ENCODE measurements around the gene GIMAP6. TPM values are rescaled to one million over a fixed set of nuclear protein-coding genes. Genes with fewer than 3 reads are reported as not detected.

Gene GIMAP6
- polyA plus RNA-seq, 2 of the 4 experiments (the other 2 are of a cell fraction), result not detected

DNA sequence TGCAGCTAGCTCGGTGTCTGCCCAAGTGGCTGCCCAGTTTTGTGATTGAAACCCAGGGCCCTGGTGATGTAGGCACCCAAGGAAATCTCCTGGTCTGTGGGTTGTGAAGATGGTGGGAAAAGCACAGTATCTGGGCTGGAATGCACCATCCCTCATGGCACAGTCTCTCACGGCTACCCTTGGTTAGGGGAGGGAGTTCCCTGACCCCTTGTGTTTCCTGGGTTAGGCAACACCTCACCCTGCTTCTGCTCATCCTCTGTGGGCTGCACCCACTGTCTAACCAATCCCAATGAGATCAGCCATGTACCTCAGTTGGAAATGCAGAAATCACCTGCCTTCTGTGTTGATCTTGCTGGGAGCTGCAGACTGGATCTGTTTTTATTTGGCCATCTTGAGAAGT, 37.4 kb downstream of the GIMAP6 start (continued):
- TF ChIP-seq RNF2 (IDR thresholded peaks at IDR 0.05; ENCODE audit: borderline replicate concordance, low read depth), result no peak
- TF ChIP-seq SREBF2 (IDR thresholded peaks at IDR 0.05), result no peak
- TF ChIP-seq HEYL (CRISPR knock-in tag; IDR thresholded peaks at IDR 0.05), result no peak
- no peak for TF ChIP-seq FOXS1 (CRISPR knock-in tag; IDR thresholded peaks at IDR 0.05)

DNA sequence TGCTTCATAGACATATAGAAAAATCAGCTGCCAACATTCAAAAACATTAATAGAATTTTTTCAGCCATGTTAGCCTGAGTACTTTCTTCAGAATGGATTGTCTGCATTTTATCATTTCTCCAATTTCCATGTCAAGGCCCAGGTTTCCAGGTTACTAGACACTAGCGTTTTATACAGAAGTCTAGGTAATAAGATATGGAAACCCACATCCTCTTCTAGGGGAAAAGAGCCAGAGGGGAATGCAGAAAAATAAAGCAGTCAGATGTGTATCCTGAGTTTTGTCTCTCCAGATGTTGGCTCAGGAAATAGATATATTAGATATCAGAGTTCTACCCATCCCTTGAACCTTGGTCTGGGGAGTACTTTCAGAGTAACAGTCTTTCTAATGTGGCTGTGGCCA, 44.6 kb downstream of the GIMAP6 start:
- DNase-seq (ENCODE audit: low read depth in 1 of 2, low spot score in 1 of 2), result no peak
- H3K4me2 ChIP-seq, result no peak overlapping the region
- 50% methylated on average over 1 of the region's 1 CpG for WGBS (ENCODE audit: missing lambda C conversion rate)
- FAIRE-seq, result no peak
- no peak for TF ChIP-seq MAZ (IDR thresholded peaks at IDR 0.05; ENCODE audit: borderline replicate concordance, low read depth, low read length)
- TF ChIP-seq CHD4 (IDR thresholded peaks at IDR 0.05; ENCODE audit: borderline replicate concordance), result no peak
- TF ChIP-seq, protein P1, sequence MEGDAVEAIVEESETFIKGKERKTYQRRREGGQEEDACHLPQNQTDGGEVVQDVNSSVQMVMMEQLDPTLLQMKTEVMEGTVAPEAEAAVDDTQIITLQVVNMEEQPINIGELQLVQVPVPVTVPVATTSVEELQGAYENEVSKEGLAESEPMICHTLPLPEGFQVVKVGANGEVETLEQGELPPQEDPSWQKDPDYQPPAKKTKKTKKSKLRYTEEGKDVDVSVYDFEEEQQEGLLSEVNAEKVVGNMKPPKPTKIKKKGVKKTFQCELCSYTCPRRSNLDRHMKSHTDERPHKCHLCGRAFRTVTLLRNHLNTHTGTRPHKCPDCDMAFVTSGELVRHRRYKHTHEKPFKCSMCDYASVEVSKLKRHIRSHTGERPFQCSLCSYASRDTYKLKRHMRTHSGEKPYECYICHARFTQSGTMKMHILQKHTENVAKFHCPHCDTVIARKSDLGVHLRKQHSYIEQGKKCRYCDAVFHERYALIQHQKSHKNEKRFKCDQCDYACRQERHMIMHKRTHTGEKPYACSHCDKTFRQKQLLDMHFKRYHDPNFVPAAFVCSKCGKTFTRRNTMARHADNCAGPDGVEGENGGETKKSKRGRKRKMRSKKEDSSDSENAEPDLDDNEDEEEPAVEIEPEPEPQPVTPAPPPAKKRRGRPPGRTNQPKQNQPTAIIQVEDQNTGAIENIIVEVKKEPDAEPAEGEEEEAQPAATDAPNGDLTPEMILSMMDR (IDR thresholded peaks at IDR 0.05), result no peak
- TF ChIP-seq, protein P2, sequence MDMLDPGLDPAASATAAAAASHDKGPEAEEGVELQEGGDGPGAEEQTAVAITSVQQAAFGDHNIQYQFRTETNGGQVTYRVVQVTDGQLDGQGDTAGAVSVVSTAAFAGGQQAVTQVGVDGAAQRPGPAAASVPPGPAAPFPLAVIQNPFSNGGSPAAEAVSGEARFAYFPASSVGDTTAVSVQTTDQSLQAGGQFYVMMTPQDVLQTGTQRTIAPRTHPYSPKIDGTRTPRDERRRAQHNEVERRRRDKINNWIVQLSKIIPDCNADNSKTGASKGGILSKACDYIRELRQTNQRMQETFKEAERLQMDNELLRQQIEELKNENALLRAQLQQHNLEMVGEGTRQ (IDR thresholded peaks at IDR 0.05), result no peak
- TF ChIP-seq HDAC2 (IDR thresholded peaks at IDR 0.05), result no peak
- TF ChIP-seq, protein P3, sequence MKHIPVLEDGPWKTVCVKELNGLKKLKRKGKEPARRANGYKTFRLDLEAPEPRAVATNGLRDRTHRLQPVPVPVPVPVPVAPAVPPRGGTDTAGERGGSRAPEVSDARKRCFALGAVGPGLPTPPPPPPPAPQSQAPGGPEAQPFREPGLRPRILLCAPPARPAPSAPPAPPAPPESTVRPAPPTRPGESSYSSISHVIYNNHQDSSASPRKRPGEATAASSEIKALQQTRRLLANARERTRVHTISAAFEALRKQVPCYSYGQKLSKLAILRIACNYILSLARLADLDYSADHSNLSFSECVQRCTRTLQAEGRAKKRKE (CRISPR knock-in tag; IDR thresholded peaks at IDR 0.05; ENCODE audit: low read depth), result no peak
- TF ChIP-seq, protein P4, sequence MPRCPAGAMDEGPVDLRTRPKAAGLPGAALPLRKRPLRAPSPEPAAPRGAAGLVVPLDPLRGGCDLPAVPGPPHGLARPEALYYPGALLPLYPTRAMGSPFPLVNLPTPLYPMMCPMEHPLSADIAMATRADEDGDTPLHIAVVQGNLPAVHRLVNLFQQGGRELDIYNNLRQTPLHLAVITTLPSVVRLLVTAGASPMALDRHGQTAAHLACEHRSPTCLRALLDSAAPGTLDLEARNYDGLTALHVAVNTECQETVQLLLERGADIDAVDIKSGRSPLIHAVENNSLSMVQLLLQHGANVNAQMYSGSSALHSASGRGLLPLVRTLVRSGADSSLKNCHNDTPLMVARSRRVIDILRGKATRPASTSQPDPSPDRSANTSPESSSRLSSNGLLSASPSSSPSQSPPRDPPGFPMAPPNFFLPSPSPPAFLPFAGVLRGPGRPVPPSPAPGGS (IDR thresholded peaks at IDR 0.05), result no peak
- TF ChIP-seq HEYL (CRISPR knock-in tag; IDR thresholded peaks at IDR 0.05), result no peak
- no peak for TF ChIP-seq JUN (IDR thresholded peaks at IDR 0.05)
- TF ChIP-seq, protein P5, sequence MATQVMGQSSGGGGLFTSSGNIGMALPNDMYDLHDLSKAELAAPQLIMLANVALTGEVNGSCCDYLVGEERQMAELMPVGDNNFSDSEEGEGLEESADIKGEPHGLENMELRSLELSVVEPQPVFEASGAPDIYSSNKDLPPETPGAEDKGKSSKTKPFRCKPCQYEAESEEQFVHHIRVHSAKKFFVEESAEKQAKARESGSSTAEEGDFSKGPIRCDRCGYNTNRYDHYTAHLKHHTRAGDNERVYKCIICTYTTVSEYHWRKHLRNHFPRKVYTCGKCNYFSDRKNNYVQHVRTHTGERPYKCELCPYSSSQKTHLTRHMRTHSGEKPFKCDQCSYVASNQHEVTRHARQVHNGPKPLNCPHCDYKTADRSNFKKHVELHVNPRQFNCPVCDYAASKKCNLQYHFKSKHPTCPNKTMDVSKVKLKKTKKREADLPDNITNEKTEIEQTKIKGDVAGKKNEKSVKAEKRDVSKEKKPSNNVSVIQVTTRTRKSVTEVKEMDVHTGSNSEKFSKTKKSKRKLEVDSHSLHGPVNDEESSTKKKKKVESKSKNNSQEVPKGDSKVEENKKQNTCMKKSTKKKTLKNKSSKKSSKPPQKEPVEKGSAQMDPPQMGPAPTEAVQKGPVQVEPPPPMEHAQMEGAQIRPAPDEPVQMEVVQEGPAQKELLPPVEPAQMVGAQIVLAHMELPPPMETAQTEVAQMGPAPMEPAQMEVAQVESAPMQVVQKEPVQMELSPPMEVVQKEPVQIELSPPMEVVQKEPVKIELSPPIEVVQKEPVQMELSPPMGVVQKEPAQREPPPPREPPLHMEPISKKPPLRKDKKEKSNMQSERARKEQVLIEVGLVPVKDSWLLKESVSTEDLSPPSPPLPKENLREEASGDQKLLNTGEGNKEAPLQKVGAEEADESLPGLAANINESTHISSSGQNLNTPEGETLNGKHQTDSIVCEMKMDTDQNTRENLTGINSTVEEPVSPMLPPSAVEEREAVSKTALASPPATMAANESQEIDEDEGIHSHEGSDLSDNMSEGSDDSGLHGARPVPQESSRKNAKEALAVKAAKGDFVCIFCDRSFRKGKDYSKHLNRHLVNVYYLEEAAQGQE (IDR thresholded peaks at IDR 0.05), result no peak
- TF ChIP-seq GATA3 (IDR thresholded peaks at IDR 0.05; ENCODE audit: borderline replicate concordance), result no peak
- no peak for TF ChIP-seq ZFP36 (IDR thresholded peaks at IDR 0.05; ENCODE audit: borderline replicate concordance, partially characterized antibody)
- TF ChIP-seq SREBF2 (IDR thresholded peaks at IDR 0.05), result no peak
- H3K9me3 ChIP-seq, result no peaks in the 10 kb centered on the region
- CTCF ChIA-PET, result no interaction called here
- POLR2A ChIA-PET, result no interaction called here
- no peak overlapping the region for H3K4me3 ChIP-seq
- no peak for ATAC-seq
- no peaks in the 10 kb centered on the region for H3K4me1 ChIP-seq
- H3K27ac ChIP-seq, result no peak overlapping the region

DNA sequence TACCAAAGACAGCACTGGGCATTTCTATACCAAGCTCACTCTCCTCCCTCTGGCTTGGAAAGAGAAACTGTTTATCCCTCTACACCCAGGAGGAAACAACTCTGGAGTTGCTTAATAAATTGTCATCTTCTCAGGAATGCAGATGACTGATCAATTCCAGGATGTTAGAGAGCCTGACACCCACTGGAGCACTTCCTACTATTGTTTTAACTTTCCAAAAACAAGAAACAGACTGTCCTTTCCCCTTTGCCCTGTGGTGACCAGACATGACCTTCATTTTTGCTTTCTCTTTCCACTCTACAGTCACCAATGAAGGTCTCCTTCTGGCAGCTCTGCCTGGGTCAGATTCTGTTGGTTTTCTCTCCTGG, 45.4 kb downstream of the GIMAP6 start:
- Histone ChIP-seq H3K4me1 (no peaks in the 10 kb centered on the region), H3K4me3 (no peak overlapping the region), H3K27ac (no peak overlapping the region), H3K4me2 (no peak overlapping the region), H3K9me3 (no peaks in the 10 kb centered on the region)
- FAIRE-seq (no peak), ATAC-seq (no peak), DNase-seq (ENCODE audit: low read depth in 1 of 2, low spot score in 1 of 2) (no peak)
- CTCF ChIA-PET, result no interaction called here
- POLR2A ChIA-PET, result no interaction called here
- TF ChIP-seq FOXS1 (CRISPR knock-in tag; IDR thresholded peaks at IDR 0.05) (no peak), CEBPB (IDR thresholded peaks at IDR 0.05) (no peak), ZC3H11A (IDR thresholded peaks at IDR 0.05) (no peak), EP300 (IDR thresholded peaks at IDR 0.05) (no peak), CHD4 (IDR thresholded peaks at IDR 0.05; ENCODE audit: borderline replicate concordance) (no peak)
